ENCODE data around the gene CYRIA.

DNA sequence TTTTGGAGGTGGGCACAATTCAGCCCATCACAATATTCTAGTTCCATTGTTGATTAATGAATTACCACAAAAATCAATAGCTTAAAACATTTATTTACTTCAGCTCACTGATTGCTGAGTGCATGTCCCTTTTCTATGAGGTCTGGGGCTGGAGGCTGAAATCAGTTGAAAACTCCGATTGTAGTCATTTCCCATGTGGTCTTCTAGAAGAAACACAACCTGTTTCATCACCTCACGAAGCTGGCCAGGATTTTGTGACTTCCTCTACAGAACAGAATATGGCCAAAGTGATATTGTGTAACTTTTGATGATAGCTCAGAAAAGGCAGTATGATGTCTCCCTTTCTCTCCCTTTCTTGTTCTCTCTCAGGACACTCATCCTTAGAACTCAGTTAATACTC lies 44.1 kb upstream of the CYRIA start:
- TF ChIP-seq, protein P1, sequence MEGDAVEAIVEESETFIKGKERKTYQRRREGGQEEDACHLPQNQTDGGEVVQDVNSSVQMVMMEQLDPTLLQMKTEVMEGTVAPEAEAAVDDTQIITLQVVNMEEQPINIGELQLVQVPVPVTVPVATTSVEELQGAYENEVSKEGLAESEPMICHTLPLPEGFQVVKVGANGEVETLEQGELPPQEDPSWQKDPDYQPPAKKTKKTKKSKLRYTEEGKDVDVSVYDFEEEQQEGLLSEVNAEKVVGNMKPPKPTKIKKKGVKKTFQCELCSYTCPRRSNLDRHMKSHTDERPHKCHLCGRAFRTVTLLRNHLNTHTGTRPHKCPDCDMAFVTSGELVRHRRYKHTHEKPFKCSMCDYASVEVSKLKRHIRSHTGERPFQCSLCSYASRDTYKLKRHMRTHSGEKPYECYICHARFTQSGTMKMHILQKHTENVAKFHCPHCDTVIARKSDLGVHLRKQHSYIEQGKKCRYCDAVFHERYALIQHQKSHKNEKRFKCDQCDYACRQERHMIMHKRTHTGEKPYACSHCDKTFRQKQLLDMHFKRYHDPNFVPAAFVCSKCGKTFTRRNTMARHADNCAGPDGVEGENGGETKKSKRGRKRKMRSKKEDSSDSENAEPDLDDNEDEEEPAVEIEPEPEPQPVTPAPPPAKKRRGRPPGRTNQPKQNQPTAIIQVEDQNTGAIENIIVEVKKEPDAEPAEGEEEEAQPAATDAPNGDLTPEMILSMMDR (IDR thresholded peaks at IDR 0.05) = no peak
- TF ChIP-seq POLR2A (IDR thresholded peaks at IDR 0.05) = no peak

Data from ovary (tissue), 3 donors.